GM12872 (cell line): ENCODE measurements around the gene TCF12.

Source experiments
- CTCF ChIP-seq: IDR thresholded peaks from 3 replicates; pipeline ENCODE4 v1.5.1; 2011; ENCODE audit warnings: low read depth, mild to moderate bottlenecking, low read length, moderate library complexity; ENCODE audit not compliant: insufficient read depth

The TCF12 gene

GRCh38 chr15:57237301-57237642 is 318.8 kb downstream of the TCF12 start:
- no peak for TF ChIP-seq CTCF

- TF ChIP-seq CTCF = no peak
Observed at GRCh38 chr15:57237676-57238075, 319.2 kb downstream of the TCF12 start.

- TF ChIP-seq CTCF = no peak
Observed at GRCh38 chr15:57245130-57245529, 326.7 kb downstream of the TCF12 start.

- no peak for TF ChIP-seq CTCF
Observed at GRCh38 chr15:57245714-57246113, 327.3 kb downstream of the TCF12 start.

- TF ChIP-seq CTCF = no peak
Observed at GRCh38 chr15:57248074-57248473, 329.6 kb downstream of the TCF12 start.

GRCh38 chr15:57251308-57251707 is 332.9 kb downstream of the TCF12 start:
- no peak for TF ChIP-seq CTCF

GRCh38 chr15:57251941-57252340 is 333.5 kb downstream of the TCF12 start:
- no peak for TF ChIP-seq CTCF

- TF ChIP-seq CTCF = no peak
Observed at GRCh38 chr15:57253082-57253481, 334.6 kb downstream of the TCF12 start.
